ENCODE data around the gene TMEM185B.

GRCh38 chr2:120247851-120248250 is 24.7 kb upstream of the TMEM185B start:
- TF ChIP-seq CTCF (IDR thresholded peaks at IDR 0.05), result no peak
- no peak for TF ChIP-seq POLR2A (IDR thresholded peaks at IDR 0.05)

Measured in thyroid gland (tissue), 4 donors.